A673 (cell line): ENCODE data around the gene RIMS4. TPM values are rescaled to one million over a fixed set of nuclear protein-coding genes. Genes with fewer than 3 reads are reported as not detected.

Experiments used
- BruUV-seq: library from RNA; stranded (reverse); fragments of 400-500 nt; replicated peaks from 2 replicates; lab custom pipeline; 2021; lab: Mats Ljungman, UMichigan
- CTCF ChIA-PET: fragments of 300-600 bp; sonication (Branson Sonifier 250); formaldehyde crosslinking; loops from one replicate; lab custom pipeline; 2022; ENCODE audit warnings: antibody characterized with exemption; lab: Charles Lee
- POLR2A ChIA-PET: fragments of 300-600 bp; sonication (Branson Sonifier 250); formaldehyde crosslinking; loops from one replicate; lab custom pipeline; 2022; ENCODE audit warnings: antibody characterized with exemption; ENCODE audit not compliant: low non-redundant PET; lab: Charles Lee
- DNase-seq: peaks from one replicate; pipeline ENCODE4 v3.0.0-alpha.2; 2015; ENCODE audit warnings: low spot score
- H3K27ac ChIP-seq: fragments of 200-600 bp; sonication (generic); 2 replicates; pipeline ENCODE4 v1.5.1; 2016; ENCODE audit warnings: mixed run types, low read depth, mild to moderate bottlenecking, mixed read lengths, antibody characterized with exemption, low read length; ENCODE audit not compliant: poor library complexity, severe bottlenecking
- H3K27me3 ChIP-seq: fragments of 200-600 bp; sonication (generic); replicated peaks from 2 replicates; pipeline ENCODE4 v1.6.1; 2017; ENCODE audit warnings: mixed run types, low read depth, mild to moderate bottlenecking, mixed read lengths, antibody characterized with exemption, low read length; ENCODE audit not compliant: insufficient read depth, poor library complexity
- H3K36me3 ChIP-seq: fragments of 200-600 bp; sonication (generic); 2 replicates; pipeline ENCODE4 v1.6.1; 2016; ENCODE audit warnings: mixed run types, mild to moderate bottlenecking, mixed read lengths, antibody characterized with exemption, low read length; ENCODE audit not compliant: insufficient read depth, poor library complexity, severe bottlenecking
- H3K4me1 ChIP-seq: fragments of 200-600 bp; sonication (generic); 2 replicates; pipeline ENCODE4 v1.6.1; 2017; ENCODE audit warnings: mixed run types, mild to moderate bottlenecking, mixed read lengths, antibody characterized with exemption, low read length; ENCODE audit not compliant: insufficient read depth, poor library complexity, severe bottlenecking
- H3K4me3 ChIP-seq: fragments of 200-600 bp; sonication (generic); 2 replicates; pipeline ENCODE4 v1.5.1; 2016; ENCODE audit warnings: low read depth, mixed run types, mild to moderate bottlenecking, mixed read lengths, low read length; ENCODE audit not compliant: poor library complexity, severe bottlenecking
- H3K9me3 ChIP-seq: fragments of 200-600 bp; sonication (generic); 2 replicates; pipeline ENCODE4 v1.6.1; 2016; ENCODE audit warnings: mixed run types, low read depth, mild to moderate bottlenecking, mixed read lengths, antibody characterized with exemption, low read length; ENCODE audit not compliant: poor library complexity, severe bottlenecking
- CTCF ChIP-seq: fragments of 300-800, 200-600 bp; sonication (generic); conservative IDR thresholded peaks from 2 replicates; pipeline ENCODE4 v1.5.1; 2017; ENCODE audit warnings: low read depth, mild to moderate bottlenecking, antibody characterized with exemption, low read length, moderate library complexity, mixed read lengths
- EZH2 ChIP-seq: fragments of 200-600 bp; sonication (generic); IDR thresholded peaks from 2 replicates; pipeline ENCODE4 v1.6.1; 2017; ENCODE audit warnings: borderline replicate concordance, low read depth, mild to moderate bottlenecking, mixed read lengths, antibody characterized with exemption, low read length; ENCODE audit not compliant: poor library complexity, severe bottlenecking
- intact Hi-C: fragments of 100-400 bp; cut with micrococcal nuclease; formaldehyde crosslinking; loops from one replicate; pipeline ENCODE4 v1.10.0; 2022; ENCODE audit not compliant: unreplicated experiment
- total RNA-seq: library from RNA; stranded (reverse); gene quantifications from 2 replicates; pipeline ENCODE4 v1.2.3, GENCODE V29; 2021

The RIMS4 gene
- total RNA-seq, 1 experiment from 2014 or later, result 0.39 TPM

- BruUV-seq, result no TSS peak
- POLR2A ChIA-PET, result no interaction called here
- TF ChIP-seq CTCF, result no peak
- no peak for TF ChIP-seq EZH2
- no peaks in the 10 kb centered on the region for H3K4me1 ChIP-seq
- CTCF ChIA-PET, result no interaction called here
- H3K9me3 ChIP-seq, result no peaks in the 10 kb centered on the region
- H3K36me3 ChIP-seq, result no peaks in the 10 kb centered on the region
- H3K27me3 ChIP-seq, result peaks cover 75% of the 10 kb centered on the region
- no peak overlapping the region for H3K27ac ChIP-seq
- intact Hi-C loops, result no loop called here
- H3K4me3 ChIP-seq, result no peak overlapping the region
- no peak for DNase-seq
Observed at GRCh38 chr20:44807051-44807683, 3.2 kb downstream of the RIMS4 start.

- intact Hi-C loops, result no loop called here
- BruUV-seq, result no TSS peak
Observed at GRCh38 chr20:44805979-44806620, 4.2 kb downstream of the RIMS4 start.

GRCh38 chr20:44805335-44805978 lies 4.9 kb downstream of the RIMS4 start:
- DNase-seq, result no peak
- Histone ChIP-seq H3K36me3 (no peaks in the 10 kb centered on the region), H3K27ac (no peak overlapping the region), H3K4me1 (no peaks in the 10 kb centered on the region), H3K4me3 (no peak overlapping the region), H3K27me3 (peaks cover 59% of the 10 kb centered on the region), H3K9me3 (no peaks in the 10 kb centered on the region)
- ChIA-PET CTCF (no interaction called here), POLR2A (no interaction called here)
- intact Hi-C loops, result no loop called here
- no peak for TF ChIP-seq EZH2
- TF ChIP-seq CTCF, result no peak
- no TSS peak for BruUV-seq

More at GRCh38 chr20:44805979-44806620, 4.2 kb downstream of the RIMS4 start:
- Histone ChIP-seq H3K4me3 (no peak overlapping the region), H3K27ac (no peak overlapping the region), H3K9me3 (no peaks in the 10 kb centered on the region), H3K36me3 (no peaks in the 10 kb centered on the region), H3K4me1 (no peaks in the 10 kb centered on the region), H3K27me3 (peaks cover 65% of the 10 kb centered on the region)
- no peak for TF ChIP-seq CTCF
- TF ChIP-seq EZH2, result no peak
- CTCF ChIA-PET, result no interaction called here
- POLR2A ChIA-PET, result no interaction called here
- DNase-seq, result peak; percentile 12
